Measurements from ENCODE around the gene PALLD. TPM values are rescaled to one million over a fixed set of nuclear protein-coding genes. Genes with fewer than 3 reads are reported as not detected.

The PALLD gene
- total and polyA plus RNA-seq, 2 of the 13 experiments (the other 11 are each of a cell fraction or from before 2014, with no cell fraction given): 0.50 to 1.5 TPM

GRCh38 chr4:168569066-168569930 lies 72.4 kb downstream of the PALLD start (continued):
- TF ChIP-seq ZNF121 (CRISPR knock-in tag; IDR thresholded peaks at IDR 0.05) (no peak), BHLHE40 (IDR thresholded peaks at IDR 0.05; ENCODE audit: low read length) (no peak), NR2F2 (IDR thresholded peaks at IDR 0.05; ENCODE audit: borderline replicate concordance, low read depth) (no peak), ZXDC (CRISPR knock-in tag; IDR thresholded peaks at IDR 0.05) (no peak), ISX (CRISPR knock-in tag; conservative IDR thresholded peaks at IDR 0.05) (no peak)

DNA sequence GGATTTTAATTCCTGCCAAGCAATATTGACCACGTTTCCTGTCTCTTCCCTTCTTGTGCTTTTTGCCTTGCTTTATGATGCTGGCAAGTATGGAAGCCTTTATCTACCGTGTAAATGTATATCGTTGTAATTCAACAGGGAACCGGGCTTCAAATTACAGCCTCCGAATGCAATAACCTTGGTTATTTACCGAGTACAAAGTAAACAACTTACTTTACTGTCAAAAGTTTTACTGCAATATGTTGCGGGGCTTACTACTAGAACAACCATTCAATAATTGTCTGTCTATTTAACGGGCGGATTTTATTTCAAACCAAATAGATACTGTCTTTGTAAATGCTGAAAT lies 73.1 kb downstream of the PALLD start:
- no peak overlapping the region for H3K4me2 ChIP-seq (ENCODE audit: low read depth, low read length)
- 1% methylated on average over 9 of the region's 9 CpGs for WGBS (ENCODE audit: low lambda C conversion rate)

More for the DNA sequence above, 73.1 kb downstream of the PALLD start:
- Histone ChIP-seq H3K36me3 (replicated peaks in 1 of 2; ENCODE audit: control insufficient read depth in 1 of 2, insufficient read depth in 2 of 2, low read length in 2 of 2) (no peaks in the 10 kb centered on the region), H3K27me3 (ENCODE audit: control insufficient read depth in 1 of 2, insufficient read depth in 2 of 2, low read length in 2 of 2) (no peaks in the 10 kb centered on the region), H3K9me3 (ENCODE audit: low read length) (no peaks in the 10 kb centered on the region), H3K4me3 (replicated peaks in 1 of 3; ENCODE audit: insufficient read depth in 1 of 3, low read depth in 2 of 3, low read length in 3 of 3) (no peak overlapping the region), H3K27ac (ENCODE audit: extremely low read length, insufficient read depth, low read length) (no peak overlapping the region), H4K20me1 (ENCODE audit: insufficient read depth, low read length) (no peaks in the 10 kb centered on the region), H3K4me1 (ENCODE audit: insufficient read depth, low read length) (no peaks in the 10 kb centered on the region), H2AFZ (ENCODE audit: low read length) (no peak overlapping the region), H3K79me2 (ENCODE audit: insufficient read depth, low read length) (no peaks in the 10 kb centered on the region), H3K9ac (ENCODE audit: insufficient read depth, low read depth, low read length) (no peak overlapping the region)
- DNase-seq (ENCODE audit: low spot score) (no peak), FAIRE-seq (no peak), ATAC-seq (no peak)
- intact Hi-C loops (cut with micrococcal nuclease; ENCODE audit: unreplicated experiment) (no loop called here), in situ Hi-C loops (cut with HindIII; ENCODE audit: extremely low pct_ligation_motif_present, low pct_unique_long_range_greater_than_20kb) (no loop called here)
- no TSS peak for BruUV-seq (replicated peaks)
- TF ChIP-seq TFAP4 (IDR thresholded peaks at IDR 0.05; ENCODE audit: borderline replicate concordance, low read depth) (no peak), JARID2 (CRISPR knock-in tag; IDR thresholded peaks at IDR 0.05; ENCODE audit: insufficient replicate concordance) (no peak), RBAK (CRISPR knock-in tag; IDR thresholded peaks at IDR 0.05) (no peak), GFI1 (CRISPR knock-in tag; IDR thresholded peaks at IDR 0.05; ENCODE audit: borderline replicate concordance) (no peak), NBN (conservative IDR thresholded peaks at IDR 0.05) (no peak), SRSF1 (optimal IDR thresholded peaks at IDR 0.05; ENCODE audit: low read depth, low read length) (no peak)
- TF ChIP-seq, protein P1, sequence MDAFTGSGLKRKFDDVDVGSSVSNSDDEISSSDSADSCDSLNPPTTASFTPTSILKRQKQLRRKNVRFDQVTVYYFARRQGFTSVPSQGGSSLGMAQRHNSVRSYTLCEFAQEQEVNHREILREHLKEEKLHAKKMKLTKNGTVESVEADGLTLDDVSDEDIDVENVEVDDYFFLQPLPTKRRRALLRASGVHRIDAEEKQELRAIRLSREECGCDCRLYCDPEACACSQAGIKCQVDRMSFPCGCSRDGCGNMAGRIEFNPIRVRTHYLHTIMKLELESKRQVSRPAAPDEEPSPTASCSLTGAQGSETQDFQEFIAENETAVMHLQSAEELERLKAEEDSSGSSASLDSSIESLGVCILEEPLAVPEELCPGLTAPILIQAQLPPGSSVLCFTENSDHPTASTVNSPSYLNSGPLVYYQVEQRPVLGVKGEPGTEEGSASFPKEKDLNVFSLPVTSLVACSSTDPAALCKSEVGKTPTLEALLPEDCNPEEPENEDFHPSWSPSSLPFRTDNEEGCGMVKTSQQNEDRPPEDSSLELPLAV (CRISPR knock-in tag; conservative IDR thresholded peaks at IDR 0.05; ENCODE audit: low read depth): no peak
- ChIA-PET CTCF (ENCODE audit: low intra/inter-chr PET ratio, low total read pairs) (no interaction called here), POLR2A (no interaction called here)
